Thyroid gland (tissue), 4 donors: ENCODE data around the gene TGM5. TPM values are rescaled to one million over a fixed set of nuclear protein-coding genes. Genes with fewer than 3 reads are reported as not detected.

Source experiments
- DNase-seq, 2 donors: peaks; one replicate each; pipeline ENCODE4 v3.0.0-alpha.2; 2019
- H3K27ac ChIP-seq, 3 donors: fragments of 200-600 bp; sonication (generic); 1 replicate in 2 of 3; 2 replicates in 1 of 3; pipeline ENCODE4 v1.5.1; 2016 to 2019; ENCODE audit warnings: mild to moderate bottlenecking in 1 of 3, moderate library complexity in 1 of 3
- H3K27me3 ChIP-seq: fragments of 200-600 bp; sonication (generic); one replicate; pipeline ENCODE4 v1.5.1; 2019
- H3K36me3 ChIP-seq, 2 donors: fragments of 200-600 bp; sonication (generic); one replicate each; pipeline ENCODE4 v1.5.1; 2016 to 2019
- H3K4me1 ChIP-seq, 2 donors: fragments of 200-600 bp; sonication (generic); one replicate each; pipeline ENCODE4 v1.5.1; 2017 to 2019
- H3K4me3 ChIP-seq, 3 donors: fragments of 200-600 bp; sonication (generic); replicated peaks in 1 of 3; 1 replicate in 2 of 3; 2 replicates in 1 of 3; pipeline ENCODE4 v1.5.1; 2016; ENCODE audit warnings: mild to moderate bottlenecking in 1 of 3
- H3K9me3 ChIP-seq: fragments of 200-600 bp; sonication (generic); one replicate; pipeline ENCODE4 v1.5.1; 2017
- POLR2A ChIP-seq, 2 donors: fragments of 450-650 bp; IDR thresholded peaks; one replicate each; pipeline ENCODE4 v1.6.1; 2017; ENCODE audit warnings: antibody characterized with exemption in 2 of 2, mild to moderate bottlenecking in 2 of 2, moderate library complexity in 1 of 2
- WGBS, 2 donors: methylation state at CpG; one replicate each; pipeline ENCODE4 v1.1.5; 2017; 5-methylcytosine and 5-hydroxymethylcytosine counted together
- intact Hi-C: fragments of 100-400 bp; cut with DNase I; formaldehyde crosslinking; loops from one replicate; pipeline ENCODE4 v1.15.1; 2023
- total RNA-seq, 4 donors: library from RNA; depleted of rRNA; stranded (reverse); fragments of >200 nt; gene quantifications; one replicate each; pipeline ENCODE4 v1.2.3, GENCODE V29; 2016
- TF ChIP-seq, protein P1 (sequence below), 6 experiments: fragments of 200-600 bp in 3 of 6; fragments of 450-650 bp in 3 of 6; sonication (generic) in 3 of 6; IDR thresholded peaks; one replicate each; pipeline ENCODE4 v1.5.1; 2016 to 2019; ENCODE audit warnings: antibody characterized with exemption in 6 of 6, mild to moderate bottlenecking in 2 of 6, inconsistent platforms in 1 of 6, moderate library complexity in 1 of 6

Gene TGM5
- total RNA-seq: not detected

DNA sequence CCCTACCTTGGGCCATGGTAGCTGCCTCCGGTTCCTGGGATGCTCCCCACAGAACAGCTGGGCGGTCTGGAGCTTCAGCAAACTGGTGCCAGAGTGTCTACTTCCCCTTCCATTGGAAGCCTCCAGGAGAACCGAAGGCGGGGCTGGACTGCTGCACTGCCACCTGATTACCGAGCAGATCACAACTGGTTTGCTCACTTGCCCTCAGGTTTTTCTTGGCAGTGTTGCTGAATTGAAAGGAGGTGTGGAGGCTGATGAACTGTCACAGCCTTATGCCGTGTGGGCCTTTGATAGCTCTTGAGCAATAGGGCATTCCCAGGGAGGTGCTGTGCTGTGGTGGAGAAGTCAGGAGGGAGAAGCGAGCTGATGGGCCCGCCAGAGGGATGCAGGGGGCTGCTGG lies at the start of gene TGM5:
Gene TGM5 (minus strand): TSS at position 95 of the 400 bp plus-strand sequence. CDS start 79 bp downstream, at position 16.
- no peak within 1 kb of the TSS for H3K4me3 ChIP-seq
- intact Hi-C loops: no loop called here
- H3K27ac ChIP-seq: no peak within 1 kb of the TSS

GRCh38 chr15:43314171-43314570 lies 47.4 kb upstream of the TGM5 start:
- no peak for TF ChIP-seq POLR2A (IDR thresholded peaks at IDR 0.05)
- TF ChIP-seq, protein P1, sequence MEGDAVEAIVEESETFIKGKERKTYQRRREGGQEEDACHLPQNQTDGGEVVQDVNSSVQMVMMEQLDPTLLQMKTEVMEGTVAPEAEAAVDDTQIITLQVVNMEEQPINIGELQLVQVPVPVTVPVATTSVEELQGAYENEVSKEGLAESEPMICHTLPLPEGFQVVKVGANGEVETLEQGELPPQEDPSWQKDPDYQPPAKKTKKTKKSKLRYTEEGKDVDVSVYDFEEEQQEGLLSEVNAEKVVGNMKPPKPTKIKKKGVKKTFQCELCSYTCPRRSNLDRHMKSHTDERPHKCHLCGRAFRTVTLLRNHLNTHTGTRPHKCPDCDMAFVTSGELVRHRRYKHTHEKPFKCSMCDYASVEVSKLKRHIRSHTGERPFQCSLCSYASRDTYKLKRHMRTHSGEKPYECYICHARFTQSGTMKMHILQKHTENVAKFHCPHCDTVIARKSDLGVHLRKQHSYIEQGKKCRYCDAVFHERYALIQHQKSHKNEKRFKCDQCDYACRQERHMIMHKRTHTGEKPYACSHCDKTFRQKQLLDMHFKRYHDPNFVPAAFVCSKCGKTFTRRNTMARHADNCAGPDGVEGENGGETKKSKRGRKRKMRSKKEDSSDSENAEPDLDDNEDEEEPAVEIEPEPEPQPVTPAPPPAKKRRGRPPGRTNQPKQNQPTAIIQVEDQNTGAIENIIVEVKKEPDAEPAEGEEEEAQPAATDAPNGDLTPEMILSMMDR (IDR thresholded peaks at IDR 0.05): no peak
- no peaks in the 10 kb centered on the region for H3K36me3 ChIP-seq
- H3K9me3 ChIP-seq: no peaks in the 10 kb centered on the region
- WGBS, 2 donors: 83 to 85% methylated on average over 3 of the region's 3 CpGs
- DNase-seq: no peak
- no peak overlapping the region for H3K4me3 ChIP-seq
- no peaks in the 10 kb centered on the region for H3K27me3 ChIP-seq
- peaks cover 0 to 8% of the 10 kb centered on the region in 2 donors for H3K4me1 ChIP-seq
- intact Hi-C loops: no loop called here
- H3K27ac ChIP-seq: no peak overlapping the region

More for the DNA sequence above, at the start of gene TGM5:
- no peaks in the 10 kb centered on the region for H3K9me3 ChIP-seq
- DNase-seq: peak; percentile 15 to 28
- TF ChIP-seq, protein P1 (IDR thresholded peaks at IDR 0.05): no peak
- no peak for TF ChIP-seq POLR2A (IDR thresholded peaks at IDR 0.05)
- 61 to 83% methylated on average over 7 to 8 of the region's 8 CpGs for WGBS, 2 donors
- H3K36me3 ChIP-seq: no peaks in the 10 kb centered on the region
- no peaks in the 10 kb centered on the region for H3K27me3 ChIP-seq
- H3K4me1 ChIP-seq: no peaks in the 10 kb centered on the region

- no peaks in the 10 kb centered on the region for H3K4me1 ChIP-seq
- TF ChIP-seq, protein P1 (IDR thresholded peaks at IDR 0.05): no peak
- no peak for TF ChIP-seq POLR2A (IDR thresholded peaks at IDR 0.05)
- no peak for DNase-seq
- no peak overlapping the region for H3K4me3 ChIP-seq
- no peak overlapping the region for H3K27ac ChIP-seq
- 76 to 78% methylated on average over 4 of the region's 4 CpGs for WGBS, 2 donors
- intact Hi-C loops: no loop called here
- H3K36me3 ChIP-seq: no peaks in the 10 kb centered on the region
- H3K9me3 ChIP-seq: no peaks in the 10 kb centered on the region
- no peaks in the 10 kb centered on the region for H3K27me3 ChIP-seq
These were observed 45.6 kb upstream of the TGM5 start for GRCh38 chr15:43312378-43312777.

- intact Hi-C loops: no loop called here
- TF ChIP-seq, protein P1 (IDR thresholded peaks at IDR 0.05): no peak
- no peak for TF ChIP-seq POLR2A (IDR thresholded peaks at IDR 0.05)
- Histone ChIP-seq H3K9me3 (no peaks in the 10 kb centered on the region), H3K27ac (no peak within 1 kb of the TSS), H3K4me3 (no peak within 1 kb of the TSS), H3K27me3 (no peaks in the 10 kb centered on the region), H3K36me3 (no peaks in the 10 kb centered on the region), H3K4me1 (no peaks in the 10 kb centered on the region)
- 87 to 89% methylated on average over 11 of the region's 11 CpGs for WGBS, 2 donors
- no peak for DNase-seq
These were observed 35.6 kb upstream of the TGM5 start, which contains the start of gene TGM7 for GRCh38 chr15:43302205-43302817. Gene TGM7 (minus strand): TSS chr15:43302255.

GRCh38 chr15:43299884-43300283 lies 33.2 kb upstream of the TGM5 start:
- H3K9me3 ChIP-seq: no peaks in the 10 kb centered on the region
- H3K27ac ChIP-seq: no peak overlapping the region
- DNase-seq: no peak
- TF ChIP-seq, protein P1 (IDR thresholded peaks at IDR 0.05): no peak
- peaks cover 0 to 4% of the 10 kb centered on the region in 2 donors for H3K4me1 ChIP-seq
- H3K36me3 ChIP-seq: no peaks in the 10 kb centered on the region
- intact Hi-C loops: no loop called here
- H3K27me3 ChIP-seq: no peaks in the 10 kb centered on the region
- no peak overlapping the region for H3K4me3 ChIP-seq
